ENCODE measurements around the gene AGAP1. TPM values are rescaled to one million over a fixed set of nuclear protein-coding genes. Genes with fewer than 3 reads are reported as not detected.
"Not testable (repeated sequence)": the region's sequence is repeated elsewhere in the genome, so short reads cannot be mapped to it uniquely, and the experiment has no call there.

The AGAP1 gene
- total RNA-seq, 1 experiment from 2014 or later: 44.8 TPM

- DNase-seq (ENCODE audit: low spot score): no peak
Observed at GRCh38 chr2:236117861-236118269, 624.0 kb downstream of the AGAP1 start.

DNA sequence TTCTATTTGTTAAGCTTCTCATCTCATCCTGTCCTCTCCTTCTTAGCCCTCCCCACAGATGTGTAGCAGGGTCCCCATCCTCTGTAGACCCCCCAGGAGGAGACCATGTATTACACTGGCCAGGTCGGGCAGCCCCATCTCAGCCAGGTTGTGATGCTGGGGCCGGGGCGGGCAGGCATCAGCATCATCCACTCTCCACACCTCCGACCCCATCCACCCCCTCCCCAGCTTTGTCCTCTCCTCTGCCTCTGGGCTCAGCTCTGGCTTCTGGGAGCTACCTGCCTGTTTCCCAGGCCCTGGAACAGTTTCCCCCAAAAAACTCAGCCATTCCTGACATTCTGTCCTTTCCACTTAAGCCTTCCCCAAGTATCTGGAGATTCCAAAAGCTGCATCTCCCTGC is 625.2 kb downstream of the AGAP1 start:
- DNase-seq (ENCODE audit: low spot score): no peak

- no peak for DNase-seq (ENCODE audit: low spot score)
Observed at GRCh38 chr2:236119476-236119875, 625.6 kb downstream of the AGAP1 start.

- DNase-seq (ENCODE audit: low spot score): no peak
Observed at GRCh38 chr2:236120141-236120601, 626.3 kb downstream of the AGAP1 start.

- DNase-seq (ENCODE audit: low spot score): no peak
Observed at GRCh38 chr2:236120829-236121228, 627.0 kb downstream of the AGAP1 start.

DNA sequence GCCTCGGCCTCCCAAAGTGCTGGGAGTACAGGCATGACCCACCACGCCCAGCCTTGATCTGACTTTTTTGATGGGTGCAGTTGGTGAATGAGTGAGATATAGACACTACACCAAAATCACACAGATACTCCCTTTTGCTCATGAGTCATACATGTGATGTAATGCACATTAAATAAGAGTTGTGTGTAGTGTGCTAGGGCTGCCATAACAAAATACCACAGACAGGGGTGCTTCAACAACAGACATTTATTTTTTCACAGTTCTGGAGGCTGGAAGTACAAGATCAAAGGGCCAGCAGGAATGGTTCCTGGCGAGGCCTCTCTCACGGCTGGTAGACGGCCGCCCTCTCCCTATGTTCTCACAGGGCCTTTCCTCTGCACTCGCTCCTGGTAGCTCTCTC is 627.7 kb downstream of the AGAP1 start:
- no peak for DNase-seq (ENCODE audit: low spot score)

- no peak for DNase-seq (ENCODE audit: low spot score)
Observed at GRCh38 chr2:236122236-236122635, 628.4 kb downstream of the AGAP1 start.

- DNase-seq (ENCODE audit: low spot score): no peak
Observed at GRCh38 chr2:236123716-236124115, 629.9 kb downstream of the AGAP1 start.

GRCh38 chr2:236124182-236124893 is 630.5 kb downstream of the AGAP1 start:
- no peak for DNase-seq (ENCODE audit: low spot score)

DNA sequence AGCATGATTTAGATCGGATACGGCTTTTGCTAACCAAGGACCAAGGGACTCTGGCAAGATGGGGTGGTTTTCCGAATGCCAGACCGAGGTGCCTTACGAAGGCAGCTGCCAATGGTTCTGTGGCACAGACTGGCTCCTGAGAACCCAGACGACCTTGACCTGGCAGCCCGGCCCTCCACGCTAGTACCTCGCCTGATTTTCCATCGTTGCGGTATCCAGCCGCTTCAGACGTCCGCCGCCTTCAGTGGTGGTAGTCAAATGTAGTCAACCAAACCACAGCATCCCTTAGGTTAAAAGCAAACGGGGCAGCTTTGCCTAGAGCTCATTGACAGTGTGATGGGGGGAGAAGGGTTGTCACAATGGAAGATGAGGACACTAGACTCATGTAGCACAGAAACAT is 631.7 kb downstream of the AGAP1 start:
- no peak for DNase-seq (ENCODE audit: low spot score)

DNA sequence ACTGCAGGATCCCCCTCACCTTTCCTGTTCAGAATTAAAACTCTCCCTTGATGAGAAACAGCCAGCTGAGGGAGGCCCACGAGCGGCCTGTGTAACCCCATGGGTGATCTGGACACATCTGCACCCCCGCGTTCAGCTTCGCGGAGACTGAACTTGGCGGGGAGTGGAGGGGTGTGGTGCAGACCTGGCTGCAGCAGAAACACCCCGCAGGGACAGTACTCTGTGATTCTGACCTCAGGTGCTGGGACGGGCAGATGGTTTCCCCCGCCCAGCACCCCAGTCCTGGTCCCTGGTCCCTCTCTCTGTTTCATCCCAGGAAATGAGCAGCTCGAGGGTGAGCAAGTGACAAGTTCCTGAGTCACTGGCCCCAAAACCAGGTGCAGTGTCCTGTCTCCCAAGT is 633.2 kb downstream of the AGAP1 start:
- no peak for DNase-seq (ENCODE audit: low spot score)

DNA sequence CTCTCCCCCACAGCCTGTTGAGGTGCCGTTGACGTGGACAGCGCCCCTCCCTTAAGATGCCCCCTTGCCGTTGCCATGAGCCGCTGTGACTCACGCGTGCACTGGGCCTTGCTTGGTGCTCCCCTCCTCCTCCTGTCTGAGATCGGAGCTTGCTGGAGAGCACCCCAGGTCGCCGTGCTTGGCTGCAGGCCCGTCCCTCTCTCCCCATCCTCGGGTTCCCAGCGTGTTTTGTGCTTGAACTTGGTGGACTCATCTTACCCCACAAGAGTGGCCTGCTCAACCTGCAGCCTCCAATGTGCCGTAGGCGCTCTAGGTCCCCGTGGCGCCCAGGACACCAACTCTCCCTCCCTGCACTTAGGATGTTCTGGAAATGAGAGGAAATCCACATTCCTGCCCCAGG is 634.5 kb downstream of the AGAP1 start:
- DNase-seq (ENCODE audit: low spot score): no peak

- no peak for DNase-seq (ENCODE audit: low spot score)
Observed at GRCh38 chr2:236129935-236130334, 636.1 kb downstream of the AGAP1 start.

- DNase-seq (ENCODE audit: low spot score): no peak
Observed at GRCh38 chr2:236130349-236130998, 636.6 kb downstream of the AGAP1 start.

DNA sequence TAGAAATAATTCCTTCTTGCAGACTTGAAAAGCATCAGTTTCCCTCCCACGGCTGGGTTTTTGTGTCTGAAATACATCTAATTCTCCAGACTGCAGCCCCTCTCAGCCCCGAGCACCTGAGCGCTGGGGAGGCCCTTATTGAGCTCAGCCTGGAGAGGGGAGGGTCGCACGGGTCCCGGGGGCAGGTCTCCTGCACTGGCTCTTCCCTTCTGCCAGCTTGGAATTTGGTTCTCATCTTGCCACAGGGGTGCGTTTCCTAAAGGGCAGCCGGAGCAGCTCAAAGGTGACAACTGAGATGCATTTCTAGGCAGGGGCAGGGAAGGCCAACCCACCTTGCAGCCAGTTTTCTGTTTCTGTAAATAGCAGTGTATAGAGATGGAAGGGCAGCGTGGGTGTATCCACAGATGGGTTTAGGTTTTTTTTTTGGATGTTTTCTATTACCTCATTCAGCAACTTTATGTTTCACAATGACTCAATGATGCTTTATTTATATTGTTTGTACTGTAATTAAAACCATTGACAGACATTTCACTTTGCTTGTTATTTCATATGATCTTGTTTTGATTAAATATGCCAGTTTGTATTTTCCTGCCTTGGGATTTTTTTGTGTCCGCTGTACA is 637.3 kb downstream of the AGAP1 start:
- DNase-seq (ENCODE audit: low spot score): no peak

DNA sequence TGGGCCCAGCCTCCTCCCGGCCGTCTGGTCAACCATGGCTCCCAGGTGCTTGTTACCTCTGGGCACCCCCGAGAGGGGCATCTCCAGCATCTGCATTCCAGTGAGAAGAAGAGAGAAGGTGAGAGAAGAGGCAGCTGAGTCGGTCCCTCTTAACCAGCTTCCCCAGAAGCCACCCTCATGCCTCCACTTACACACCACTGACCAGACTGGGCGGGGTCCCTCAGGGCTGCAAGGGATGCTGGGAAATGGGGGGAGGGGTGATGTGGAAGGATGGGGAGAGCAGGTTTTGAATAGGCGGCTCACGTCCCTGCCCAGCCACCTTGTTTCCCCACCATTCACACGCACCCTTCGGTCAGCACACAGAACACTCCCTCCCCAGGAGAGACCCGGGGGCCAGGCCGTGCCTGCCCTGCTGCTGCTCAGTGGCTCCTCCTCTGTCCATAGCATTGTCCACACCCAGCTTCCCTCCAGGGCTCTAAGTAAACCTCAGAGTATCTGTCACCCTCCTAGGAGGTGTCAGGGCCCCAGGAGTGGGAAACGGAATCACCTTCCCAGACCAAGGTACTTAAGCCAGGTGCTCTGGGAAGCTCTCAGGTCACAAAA is 639.7 kb downstream of the AGAP1 start:
- DNase-seq (ENCODE audit: low spot score): no peak

DNA sequence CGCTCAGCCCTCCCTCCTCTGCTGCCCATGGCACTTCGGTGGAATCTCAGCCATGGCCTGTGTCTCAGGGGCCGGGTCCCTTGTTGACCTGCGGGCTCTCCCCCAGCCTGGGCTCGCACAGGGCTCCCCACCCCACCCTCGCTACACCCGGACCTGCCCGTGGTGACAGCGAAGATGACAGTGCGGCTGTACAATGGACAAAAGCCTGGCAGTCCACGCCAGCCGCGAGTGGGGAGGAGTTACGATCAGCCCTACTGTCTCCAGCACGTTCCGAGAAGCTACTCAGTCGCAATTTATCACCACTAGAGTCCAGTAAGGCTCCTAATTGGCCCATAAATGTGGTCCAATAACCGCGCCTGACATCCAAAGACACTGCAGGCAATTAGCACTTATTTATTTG is 642.7 kb downstream of the AGAP1 start:
- no peak for DNase-seq (ENCODE audit: low spot score)

DNA sequence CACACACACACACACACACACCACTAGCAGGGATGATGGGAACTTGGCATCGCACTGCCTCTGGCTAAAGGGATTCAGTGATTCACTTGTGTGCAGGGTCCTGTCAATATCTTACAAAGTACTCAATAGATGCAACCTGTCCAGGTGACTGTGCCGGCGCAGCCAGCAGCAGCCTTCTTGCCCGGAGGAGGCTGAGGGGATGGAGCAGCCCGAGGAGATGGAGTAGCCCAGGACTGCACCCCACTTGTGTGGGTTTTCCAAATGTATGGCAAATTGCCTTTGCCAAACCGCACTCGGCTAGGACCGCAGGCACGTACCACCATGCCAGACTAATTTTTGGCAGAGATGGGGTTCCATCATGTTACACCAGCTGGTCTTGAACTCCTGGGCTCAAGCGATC is 643.2 kb downstream of the AGAP1 start:
- no peak for DNase-seq (ENCODE audit: low spot score)

DNA sequence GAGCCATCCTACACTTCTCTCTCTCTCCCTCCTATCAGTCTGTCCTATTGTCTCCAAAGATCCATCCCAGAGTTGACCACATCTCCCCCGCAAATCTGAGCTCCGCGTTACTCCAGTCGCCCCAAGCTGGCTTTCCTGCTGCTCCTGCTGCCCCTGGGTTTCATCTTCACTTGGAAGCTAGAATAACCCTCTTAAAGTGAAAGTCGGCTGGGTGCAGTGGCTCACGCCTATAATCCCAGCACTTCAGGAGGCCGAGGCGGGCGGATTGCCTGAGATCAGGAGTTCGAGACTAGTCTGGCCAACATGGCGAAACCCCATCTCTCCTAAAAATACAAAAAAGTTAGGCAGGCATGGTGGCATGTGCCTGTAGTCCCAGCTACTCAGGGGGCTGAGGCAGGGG is 647.8 kb downstream of the AGAP1 start:
- not testable (repeated sequence) for DNase-seq (ENCODE audit: low spot score)

DNA sequence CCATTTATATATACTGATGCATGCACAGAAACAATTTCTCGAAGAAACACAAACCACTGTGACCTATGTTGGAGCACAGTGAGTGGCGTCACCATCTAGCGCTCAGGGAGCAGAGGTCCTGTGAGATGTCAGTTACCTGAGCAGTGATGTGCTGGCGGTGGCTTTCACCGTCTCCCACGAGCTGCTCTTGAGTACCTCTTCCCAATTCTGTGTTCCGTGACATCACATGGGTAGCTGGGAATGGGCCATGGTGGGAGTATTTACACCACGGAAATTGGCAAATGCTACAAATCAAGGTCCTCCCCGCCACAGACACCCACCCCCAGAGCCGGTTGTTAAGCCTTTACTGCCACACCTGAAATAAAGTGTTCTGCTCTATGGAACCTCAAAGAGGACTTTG is 650.0 kb downstream of the AGAP1 start:
- DNase-seq (ENCODE audit: low spot score): no peak

- DNase-seq (ENCODE audit: low spot score): no peak
Observed at GRCh38 chr2:236146436-236146835, 652.6 kb downstream of the AGAP1 start.

DNA sequence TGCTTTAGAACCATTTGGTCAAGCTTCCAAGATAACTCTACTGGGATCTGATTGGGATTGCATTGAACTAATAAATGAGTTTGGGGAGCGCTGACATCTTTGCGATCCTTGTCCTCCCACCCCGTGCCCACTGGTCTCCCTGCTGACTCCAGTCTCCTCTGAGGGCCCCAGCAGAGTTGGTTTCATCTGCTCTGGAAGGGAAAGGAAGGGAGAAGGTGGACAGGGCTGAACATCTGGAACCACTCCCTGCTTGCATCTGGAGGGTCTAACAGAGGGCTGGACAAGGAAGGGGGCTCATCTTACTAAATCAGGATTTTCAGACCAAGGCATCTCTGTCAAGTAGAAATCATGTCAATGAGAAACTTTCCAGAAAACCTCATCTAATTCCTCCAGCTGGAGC is 661.6 kb downstream of the AGAP1 start:
- DNase-seq (ENCODE audit: low spot score): no peak

All from HT-29 (cell line).